UCSD-AML1 (cell line): Measurements from ENCODE around the gene C14orf132.

Experiments
- DNase-seq: peaks from one replicate; lab custom pipeline; 2025; ENCODE audit not compliant: unreplicated experiment; lab: John Stamatoyannopoulos, UW

The C14orf132 gene

DNA sequence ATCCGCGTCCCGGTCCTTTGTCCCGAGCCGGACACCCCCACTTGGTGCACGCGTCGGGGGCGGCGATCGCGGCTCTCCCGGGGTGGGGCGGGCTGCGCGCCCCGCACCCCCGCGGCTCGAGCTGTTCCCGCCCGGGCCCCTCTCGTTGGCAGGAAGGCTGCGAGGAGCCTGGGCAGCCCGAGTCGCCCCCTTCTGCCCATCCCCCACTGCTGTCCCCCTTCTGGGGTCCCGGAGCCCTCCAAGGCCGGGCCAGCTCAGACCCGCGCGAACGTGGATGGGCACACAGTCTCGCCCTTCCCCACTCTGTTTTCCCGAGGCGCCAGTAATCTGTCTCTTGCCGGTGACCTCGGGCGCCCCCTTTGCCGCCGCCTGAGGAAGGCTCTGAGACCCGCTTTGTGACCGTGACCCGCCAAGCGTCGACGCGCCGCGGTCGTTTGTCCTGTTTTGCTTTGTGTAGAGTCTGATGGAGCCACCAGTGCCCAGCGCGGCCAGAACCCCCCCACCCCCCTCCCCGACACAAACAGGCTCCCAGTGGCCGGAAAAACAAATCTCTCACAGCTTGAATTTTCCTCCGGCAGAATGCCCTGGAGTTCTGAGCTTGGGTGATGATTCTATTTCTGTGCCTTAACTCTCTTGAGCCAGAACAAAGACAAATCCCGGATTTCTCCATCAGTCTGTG is 610 bp downstream of the C14orf132 start:
- no peak for DNase-seq

DNA sequence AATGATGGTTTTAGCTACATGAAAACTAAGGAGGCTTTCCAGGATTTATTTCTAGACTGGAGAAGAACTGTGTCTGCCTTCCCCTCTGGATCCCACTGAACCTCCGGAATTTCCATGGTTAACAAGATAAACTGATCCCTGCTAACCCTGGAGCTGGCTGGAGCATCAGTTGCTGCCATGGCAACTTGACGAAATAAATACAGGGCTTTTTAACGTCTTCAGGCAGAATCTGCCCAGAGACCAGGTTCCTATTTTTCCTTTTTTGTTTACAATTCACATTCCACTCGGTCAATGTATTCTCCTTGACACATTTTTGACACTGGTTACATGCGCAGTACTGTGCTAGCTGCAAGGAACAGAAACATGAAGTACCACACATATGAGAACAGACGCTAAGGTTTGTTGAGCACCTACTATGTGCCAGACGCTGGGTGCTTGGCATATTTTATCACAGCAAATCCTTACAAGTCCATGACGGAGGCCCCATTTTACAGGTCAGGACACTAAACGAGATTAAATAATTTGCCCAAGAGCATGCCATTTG is 1.7 kb downstream of the C14orf132 start:
- no peak for DNase-seq

GRCh38 chr14:96042248-96042930 is 3.2 kb downstream of the C14orf132 start:
- no peak for DNase-seq

DNA sequence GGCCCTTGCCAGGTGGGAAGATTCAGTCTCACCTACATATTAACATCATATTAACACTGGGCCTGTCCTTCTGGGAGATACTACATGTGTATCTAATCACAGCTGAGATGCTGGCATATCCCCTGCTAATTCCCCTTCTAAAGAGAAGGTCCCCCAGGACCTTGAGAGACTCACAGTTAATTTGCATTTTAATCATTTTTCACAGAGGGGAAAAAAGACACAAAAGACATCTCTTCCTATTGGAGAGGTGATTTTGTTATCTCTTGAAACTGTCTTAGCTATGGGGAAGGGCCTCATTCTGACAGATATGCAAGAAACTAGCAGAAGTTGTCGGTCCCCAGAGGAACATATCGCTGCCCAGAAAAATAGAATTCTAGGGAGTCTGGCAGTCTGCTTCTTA is 7.5 kb downstream of the C14orf132 start:
- no peak for DNase-seq

DNA sequence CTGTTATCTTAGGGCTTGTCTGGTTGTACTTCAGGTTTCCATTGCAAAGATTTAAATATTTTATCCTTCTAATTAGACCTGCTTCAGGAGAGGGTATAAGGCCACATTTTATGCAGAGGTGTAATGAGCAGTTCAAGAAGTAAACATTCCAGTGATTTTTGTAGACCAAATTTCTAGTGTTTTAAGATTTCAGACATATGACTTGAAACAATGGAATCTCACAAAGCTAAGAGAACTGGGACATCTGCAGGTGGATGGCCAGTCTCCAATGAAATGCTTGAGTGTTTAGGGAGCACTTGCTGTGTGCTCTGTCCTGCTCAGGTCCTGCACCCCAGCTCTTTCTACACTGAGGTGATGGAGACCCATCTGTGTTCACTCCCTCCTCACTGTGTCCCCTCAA is 7.9 kb downstream of the C14orf132 start:
- no peak for DNase-seq

GRCh38 chr14:96049932-96050331 is 10.8 kb downstream of the C14orf132 start:
- DNase-seq: no peak

GRCh38 chr14:96050482-96050881 is 11.3 kb downstream of the C14orf132 start:
- no peak for DNase-seq

DNA sequence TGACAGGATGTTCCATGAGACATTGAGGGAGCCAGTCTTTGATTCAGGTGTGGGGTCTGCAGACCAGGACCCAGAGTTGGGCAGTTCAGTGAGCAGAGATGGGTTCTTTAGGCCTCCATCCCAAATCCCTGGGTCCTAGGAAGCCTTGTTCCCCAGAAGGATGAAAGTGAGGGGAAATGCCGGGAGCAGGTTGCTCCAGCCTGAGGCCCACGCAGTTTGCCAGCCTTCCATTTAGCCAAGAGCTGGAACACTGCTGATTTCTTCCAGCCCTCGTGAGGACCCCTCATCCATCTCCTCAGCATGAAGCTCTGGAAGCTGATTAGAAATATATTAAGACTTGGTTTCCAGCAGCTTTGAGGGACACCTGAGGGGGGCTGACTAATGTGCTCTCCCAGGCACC is 12.1 kb downstream of the C14orf132 start:
- DNase-seq: no peak

GRCh38 chr14:96051642-96052540 is 12.7 kb downstream of the C14orf132 start:
- no peak for DNase-seq

- DNase-seq: no peak
Measured at GRCh38 chr14:96052541-96053247, 13.5 kb downstream of the C14orf132 start.

DNA sequence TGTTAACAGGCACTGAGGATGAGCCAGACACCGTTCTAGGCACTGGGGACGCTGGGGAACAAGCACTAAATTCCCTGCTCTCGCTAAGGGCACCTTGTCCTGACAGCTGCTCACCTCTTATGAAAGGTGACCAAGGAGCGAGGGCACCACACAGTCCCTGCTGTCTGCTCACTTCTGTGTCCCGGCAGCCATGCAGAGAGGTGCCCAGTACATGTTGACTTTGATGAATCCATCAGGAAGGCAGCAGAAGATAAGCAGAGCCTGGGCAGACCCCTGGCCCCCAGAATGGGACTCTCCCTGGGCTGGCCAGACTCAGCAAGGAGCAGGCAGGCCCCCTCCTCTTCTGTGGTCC is 14.1 kb downstream of the C14orf132 start:
- DNase-seq: no peak

- no peak for DNase-seq
Measured at GRCh38 chr14:96053600-96054381, 14.6 kb downstream of the C14orf132 start.

- no peak for DNase-seq
Measured at GRCh38 chr14:96054661-96055060, 15.5 kb downstream of the C14orf132 start.

- no peak for DNase-seq
Measured at GRCh38 chr14:96055065-96055752, 16.0 kb downstream of the C14orf132 start.

GRCh38 chr14:96055753-96056508 is 16.8 kb downstream of the C14orf132 start:
- DNase-seq: no peak

DNA sequence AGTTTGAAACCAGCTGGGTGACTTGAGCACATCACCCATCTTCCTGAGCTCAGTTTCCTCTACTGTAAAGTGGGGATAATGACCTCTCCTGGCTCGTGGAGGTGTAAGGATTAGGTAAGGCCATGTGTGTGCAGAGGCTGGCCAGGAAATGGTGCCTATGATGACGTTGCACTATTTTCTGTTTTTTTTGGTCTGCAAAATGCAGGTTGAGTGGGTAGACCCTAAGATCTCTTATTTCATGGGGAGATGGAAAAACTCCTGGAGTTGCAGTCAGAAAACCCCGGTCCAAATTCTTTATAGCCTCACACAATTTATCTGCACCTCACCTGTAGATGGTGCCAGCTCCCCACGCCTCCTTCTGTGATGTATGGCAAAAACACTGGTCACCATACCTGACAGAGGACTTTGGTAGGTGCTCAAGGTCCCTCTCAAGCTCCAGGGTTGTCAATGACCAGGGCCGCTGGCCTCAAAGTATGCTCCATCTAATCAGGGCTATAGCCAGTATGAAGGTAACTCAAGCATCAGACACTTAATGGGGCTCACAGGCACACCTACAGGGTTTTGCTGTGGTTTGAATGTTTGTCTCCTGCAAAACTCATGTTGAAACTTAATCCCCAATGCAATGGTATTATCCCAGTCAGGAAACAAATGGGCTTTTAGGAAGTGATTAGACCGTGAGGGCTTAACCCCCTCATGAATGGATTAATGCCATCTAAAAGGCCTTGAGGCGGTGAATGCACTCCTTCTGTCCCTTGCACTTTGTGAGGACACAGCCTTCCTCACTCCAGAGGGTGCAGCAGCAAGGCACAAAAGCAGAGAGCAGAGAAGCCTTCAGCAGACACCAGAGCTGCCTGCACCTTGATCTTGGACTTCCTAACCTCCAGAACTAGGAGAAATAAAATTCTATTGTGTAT is 17.6 kb downstream of the C14orf132 start:
- DNase-seq: no peak

GRCh38 chr14:96057738-96058137 is 18.6 kb downstream of the C14orf132 start:
- DNase-seq: no peak
